AG04450 (cell line): ENCODE results near the gene EPS15. TPM values are rescaled to one million over a fixed set of nuclear protein-coding genes. Genes with fewer than 3 reads are reported as not detected.

ENCODE experiments used
- CTCF ChIA-PET: fragments of 300-600, 350-600 bp; formaldehyde crosslinking; extraction: SDS; loops from one replicate; lab custom pipeline; 2022; ENCODE audit warnings: antibody characterized with exemption, inconsistent platforms; lab: Charles Lee
- POLR2A ChIA-PET: fragments of 350-600 bp; formaldehyde crosslinking; extraction: SDS; loops from one replicate; lab custom pipeline; 2021; ENCODE audit warnings: antibody characterized with exemption, inconsistent platforms; lab: Yijun Ruan, JAX
- DNase-seq: peaks from one replicate; pipeline ENCODE4 v3.0.0-alpha.2; 2011; ENCODE audit warnings: low read depth, low spot score
- H3K27ac ChIP-seq: one replicate; pipeline ENCODE4 v1.5.1; 2012; ENCODE audit warnings: low read depth, low read length, control low read depth
- H3K27me3 ChIP-seq: one replicate; pipeline ENCODE4 v1.6.0; 2012; ENCODE audit warnings: low read length; ENCODE audit not compliant: control insufficient read depth, insufficient read depth
- H3K4me3 ChIP-seq: 2 replicates; pipeline ENCODE4 v1.5.1; 2011; ENCODE audit warnings: mild to moderate bottlenecking, low read depth, low read length, control low read depth
- H3K9me3 ChIP-seq: 2 replicates; pipeline ENCODE4 v1.5.1; 2012; ENCODE audit warnings: low read length; ENCODE audit not compliant: control insufficient read depth, insufficient read depth
- polyA plus RNA-seq: library from polyadenylated mRNA; depleted of rRNA; stranded (reverse); fragments of >200 nt; gene quantifications from 2 replicates; pipeline ENCODE4 v1.2.3, GENCODE V29; 2011
- TF ChIP-seq, protein P1 (sequence below): IDR thresholded peaks from 2 replicates; pipeline ENCODE4 v1.5.1; 2011; ENCODE audit warnings: low read depth, low read length, control low read depth, inconsistent platforms

The EPS15 gene
- polyA plus RNA-seq, 1 experiment: 55.4 TPM

GRCh38 chr1:51553911-51554310 is 34.8 kb upstream of the EPS15 start:
- ChIA-PET POLR2A (no interaction called here), CTCF (no interaction called here)

DNA sequence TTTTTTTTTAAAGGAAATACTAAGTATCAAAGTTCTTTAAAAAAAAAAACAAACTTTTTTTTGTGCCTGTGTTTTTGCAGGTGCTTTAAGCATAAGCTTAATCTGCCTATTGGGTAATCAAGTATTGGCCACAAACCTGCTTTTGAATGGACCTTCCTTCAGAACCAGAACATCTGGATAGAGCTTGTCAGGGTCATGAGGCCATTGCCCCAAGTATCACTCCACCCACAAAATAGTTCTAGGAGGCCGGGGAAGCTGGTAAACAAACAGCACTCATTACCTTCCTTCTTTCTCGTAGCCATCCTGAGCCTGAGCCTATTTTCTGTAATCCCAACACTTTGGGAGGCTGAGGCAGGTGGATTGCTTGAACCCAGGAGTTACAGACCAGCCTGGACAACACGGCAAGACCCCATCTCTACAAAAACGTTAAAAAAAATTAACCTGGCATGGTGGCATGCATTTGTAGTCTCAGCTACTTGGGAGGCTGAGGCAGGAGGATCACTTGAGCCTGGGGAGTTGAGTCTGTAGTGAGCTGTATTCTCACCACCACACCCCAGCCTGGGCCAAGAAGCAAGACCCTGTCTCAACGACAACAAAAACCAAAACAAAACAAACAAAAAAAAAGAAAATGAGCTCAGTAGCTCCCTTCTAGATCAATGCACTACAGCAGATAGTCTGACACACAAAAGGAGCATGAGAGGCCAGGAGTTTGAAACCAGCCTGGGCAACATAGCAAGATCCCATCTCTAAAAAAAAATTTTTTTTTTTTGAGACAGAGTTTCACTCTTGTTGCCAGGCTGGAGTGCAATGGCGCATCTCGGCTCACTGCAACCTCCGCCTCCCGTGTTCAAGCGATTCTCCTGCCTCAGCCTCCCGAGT is 34.1 kb upstream of the EPS15 start:
- no peak for DNase-seq
- no peaks in the 10 kb centered on the region for H3K9me3 ChIP-seq
- ChIA-PET POLR2A (no interaction called here), CTCF (interaction anchor here (1.2 kb wide), 1 partner anchor 18 kb away, joined by 8 read pairs; no protein-coding TSS in a partner anchor)
- TF ChIP-seq, protein P1, sequence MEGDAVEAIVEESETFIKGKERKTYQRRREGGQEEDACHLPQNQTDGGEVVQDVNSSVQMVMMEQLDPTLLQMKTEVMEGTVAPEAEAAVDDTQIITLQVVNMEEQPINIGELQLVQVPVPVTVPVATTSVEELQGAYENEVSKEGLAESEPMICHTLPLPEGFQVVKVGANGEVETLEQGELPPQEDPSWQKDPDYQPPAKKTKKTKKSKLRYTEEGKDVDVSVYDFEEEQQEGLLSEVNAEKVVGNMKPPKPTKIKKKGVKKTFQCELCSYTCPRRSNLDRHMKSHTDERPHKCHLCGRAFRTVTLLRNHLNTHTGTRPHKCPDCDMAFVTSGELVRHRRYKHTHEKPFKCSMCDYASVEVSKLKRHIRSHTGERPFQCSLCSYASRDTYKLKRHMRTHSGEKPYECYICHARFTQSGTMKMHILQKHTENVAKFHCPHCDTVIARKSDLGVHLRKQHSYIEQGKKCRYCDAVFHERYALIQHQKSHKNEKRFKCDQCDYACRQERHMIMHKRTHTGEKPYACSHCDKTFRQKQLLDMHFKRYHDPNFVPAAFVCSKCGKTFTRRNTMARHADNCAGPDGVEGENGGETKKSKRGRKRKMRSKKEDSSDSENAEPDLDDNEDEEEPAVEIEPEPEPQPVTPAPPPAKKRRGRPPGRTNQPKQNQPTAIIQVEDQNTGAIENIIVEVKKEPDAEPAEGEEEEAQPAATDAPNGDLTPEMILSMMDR: no peak
- H3K4me3 ChIP-seq: no peak overlapping the region
- no peaks in the 10 kb centered on the region for H3K27me3 ChIP-seq
- no peak overlapping the region for H3K27ac ChIP-seq

More at GRCh38 chr1:51553911-51554310, 34.8 kb upstream of the EPS15 start:
- H3K27me3 ChIP-seq: no peaks in the 10 kb centered on the region
- no peak overlapping the region for H3K4me3 ChIP-seq
- TF ChIP-seq, protein P1: no peak
- no peak overlapping the region for H3K27ac ChIP-seq
- DNase-seq: no peak
- no peaks in the 10 kb centered on the region for H3K9me3 ChIP-seq

DNA sequence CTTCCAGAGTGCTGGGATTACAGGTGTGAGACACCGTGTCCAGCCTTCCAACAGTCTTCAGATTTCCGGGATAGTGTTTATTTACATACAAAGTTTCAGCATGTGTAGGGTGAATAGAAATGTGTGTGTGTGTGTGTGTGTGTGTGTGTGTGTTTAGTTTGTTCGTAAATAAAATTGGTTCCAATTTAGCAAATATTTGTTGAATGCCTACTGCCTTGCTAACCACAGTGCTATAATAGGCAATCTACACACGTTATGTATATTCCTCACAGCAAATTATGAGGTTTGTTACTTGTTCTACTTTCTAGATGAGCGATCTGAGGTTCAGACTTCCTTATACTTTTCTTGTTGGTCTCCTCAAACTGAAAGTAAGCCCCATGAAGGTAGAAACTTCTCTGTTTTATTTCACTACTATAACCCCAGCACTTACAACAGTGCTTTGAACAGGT is 32.8 kb upstream of the EPS15 start:
- Histone ChIP-seq H3K9me3 (no peaks in the 10 kb centered on the region), H3K27me3 (no peaks in the 10 kb centered on the region), H3K4me3 (no peak overlapping the region), H3K27ac (no peak overlapping the region)
- CTCF ChIA-PET: interaction anchor here (1.2 kb wide), 1 partner anchor 17 kb away, joined by 8 read pairs; no protein-coding TSS in a partner anchor
- POLR2A ChIA-PET: no interaction called here
- no peak for DNase-seq
- TF ChIP-seq, protein P1: no peak

DNA sequence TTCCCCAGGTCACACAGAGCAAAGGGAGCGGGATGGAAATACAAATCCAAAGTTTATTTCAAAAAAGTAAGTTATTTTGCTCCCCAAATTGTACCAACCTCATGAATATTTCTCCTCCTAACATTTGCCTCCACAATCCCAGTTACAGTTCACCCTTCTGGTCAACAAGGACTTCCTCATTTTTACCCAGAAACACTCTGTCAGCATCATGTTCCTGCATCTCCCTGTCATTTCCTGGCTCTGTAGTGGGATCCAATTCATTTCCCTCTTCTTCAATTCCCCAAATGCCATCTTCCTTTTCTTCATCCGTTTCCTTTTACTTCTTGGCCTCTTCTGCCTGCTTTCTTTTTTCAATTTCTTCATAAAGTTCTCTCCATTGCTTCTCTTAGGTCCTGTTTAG is 32.0 kb upstream of the EPS15 start:
- CTCF ChIA-PET: no interaction called here

More for the DNA sequence above, 32.0 kb upstream of the EPS15 start:
- TF ChIP-seq, protein P1: no peak
- Histone ChIP-seq H3K27me3 (no peaks in the 10 kb centered on the region), H3K4me3 (no peak overlapping the region), H3K9me3 (no peaks in the 10 kb centered on the region), H3K27ac (no peak overlapping the region)
- DNase-seq: no peak
- POLR2A ChIA-PET: no interaction called here
